Choroid plexus epithelial cell (primary cell): Measurements from ENCODE around the gene ZNF747.
A peak's percentile ranks its signal among the peaks of the same experiment; 100 is the strongest.
"Not testable (repeated sequence)": the region's sequence is repeated elsewhere in the genome, so short reads cannot be mapped to it uniquely, and the experiment has no call there.

Experiments
- DNase-seq: peaks from one replicate; pipeline ENCODE4 v3.0.0-alpha.2; 2010; ENCODE audit warnings: low read depth
- H3K4me3 ChIP-seq: 2 replicates; pipeline ENCODE4 v1.5.1; 2011; ENCODE audit warnings: low read depth, mild to moderate bottlenecking, control low read depth, low read length, moderate library complexity
- CTCF ChIP-seq: conservative IDR thresholded peaks from 2 replicates; pipeline ENCODE4 v1.5.1; 2011; ENCODE audit warnings: low read depth, mild to moderate bottlenecking, control low read depth, inconsistent platforms, low read length, moderate library complexity

ZNF747 gene

GRCh38 chr16:30551781-30552180 is 17.1 kb upstream of the ZNF747 start:
- DNase-seq = no peak

GRCh38 chr16:30548416-30549253 is 14.0 kb upstream of the ZNF747 start:
- no peak for TF ChIP-seq CTCF
- no peak for DNase-seq

More at GRCh38 chr16:30551781-30552180, 17.1 kb upstream of the ZNF747 start:
- H3K4me3 ChIP-seq = no peak overlapping the region
- no peak for TF ChIP-seq CTCF

GRCh38 chr16:30546115-30546514 is 11.5 kb upstream of the ZNF747 start:
- no peak for TF ChIP-seq CTCF
- no peak for DNase-seq
- H3K4me3 ChIP-seq = no peak overlapping the region

More at GRCh38 chr16:30548416-30549253, 14.0 kb upstream of the ZNF747 start:
- H3K4me3 ChIP-seq = no peak overlapping the region

GRCh38 chr16:30543067-30543466 is 8.4 kb upstream of the ZNF747 start:
- no peak overlapping the region for H3K4me3 ChIP-seq
- DNase-seq = no peak
- no peak for TF ChIP-seq CTCF

- H3K4me3 ChIP-seq = no peak overlapping the region
- TF ChIP-seq CTCF = no peak
- peak; percentile 44 for DNase-seq
Observed at GRCh38 chr16:30541502-30542329, 7.1 kb upstream of the ZNF747 start.

- H3K4me3 ChIP-seq, DNase-seq: not testable (repeated sequence)
Observed at GRCh38 chr16:30540916-30541464, 6.3 kb upstream of the ZNF747 start.

GRCh38 chr16:30539986-30540526 is 5.4 kb upstream of the ZNF747 start:
- DNase-seq, H3K4me3 ChIP-seq: not testable (repeated sequence)
